ENCODE results near the gene SLBP.
A peak's percentile ranks its signal among the peaks of the same experiment; 100 is the strongest.
"Not testable (repeated sequence)": the region's sequence is repeated elsewhere in the genome, so short reads cannot be mapped to it uniquely, and the experiment has no call there.

Gene SLBP

DNA sequence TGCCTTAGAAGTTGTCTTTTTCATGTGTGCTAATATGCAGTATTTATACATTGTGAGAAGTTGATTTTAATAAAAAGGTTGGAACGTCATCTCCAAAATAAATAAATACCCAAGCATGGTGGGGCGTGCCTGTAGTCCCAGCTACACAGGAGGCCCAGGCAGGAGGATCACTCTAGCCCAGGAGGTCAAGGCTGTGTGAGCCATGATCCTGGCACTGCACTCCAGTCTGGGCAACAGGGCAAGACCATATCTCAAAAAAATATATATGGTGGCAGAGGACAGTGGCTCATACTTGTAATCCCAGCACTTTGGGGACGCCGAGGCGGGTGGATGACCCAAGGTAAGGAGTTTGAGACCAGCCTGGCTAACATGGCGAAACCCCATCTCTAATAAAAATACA, 6.4 kb downstream of the SLBP start:
- DNase-seq = no peak

DNA sequence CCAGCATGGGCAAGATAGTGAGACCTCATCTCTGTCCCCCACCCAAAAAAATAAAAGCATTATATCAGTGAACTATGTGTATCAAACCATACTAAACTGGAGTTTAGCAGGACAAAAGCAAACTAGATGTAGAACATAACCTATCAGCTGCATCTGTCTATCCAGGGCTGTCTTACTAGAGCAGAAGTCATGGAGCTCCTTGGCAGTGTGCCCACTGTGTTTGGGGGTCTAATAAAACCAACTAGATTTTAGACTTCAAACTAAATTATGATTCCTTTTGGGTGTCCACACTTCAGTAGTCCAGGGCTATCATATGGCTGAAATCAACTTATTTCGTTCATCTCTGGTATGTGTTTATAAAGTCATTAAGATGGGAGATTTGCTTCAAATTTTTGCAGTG, 8.3 kb downstream of the SLBP start:
- DNase-seq = no peak

DNA sequence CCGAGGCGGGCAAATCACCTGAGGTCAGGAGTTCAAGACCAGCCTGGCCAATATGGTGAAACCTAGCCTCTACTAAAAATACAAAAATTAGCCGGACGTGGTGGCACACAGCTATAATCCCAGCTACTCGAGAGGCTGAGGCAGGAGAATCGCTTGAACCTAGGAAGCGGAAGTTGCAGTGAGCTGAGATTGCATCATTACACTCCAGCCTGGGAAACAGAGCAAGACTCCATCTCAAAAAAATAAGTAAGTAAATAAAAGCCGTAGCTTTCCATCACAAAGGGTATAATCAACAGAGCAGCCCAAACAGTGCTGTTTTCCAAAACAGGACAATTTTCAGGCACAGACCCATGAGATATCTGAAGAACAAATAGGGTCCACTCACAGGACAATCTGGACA, 10.4 kb downstream of the SLBP start:
- not testable (repeated sequence) for DNase-seq

- DNase-seq = no peak
Observed at GRCh38 chr4:1695913-1696312, 16.2 kb downstream of the SLBP start.

- DNase-seq = no peak
Observed at GRCh38 chr4:1693131-1693896, 18.8 kb downstream of the SLBP start.

DNA sequence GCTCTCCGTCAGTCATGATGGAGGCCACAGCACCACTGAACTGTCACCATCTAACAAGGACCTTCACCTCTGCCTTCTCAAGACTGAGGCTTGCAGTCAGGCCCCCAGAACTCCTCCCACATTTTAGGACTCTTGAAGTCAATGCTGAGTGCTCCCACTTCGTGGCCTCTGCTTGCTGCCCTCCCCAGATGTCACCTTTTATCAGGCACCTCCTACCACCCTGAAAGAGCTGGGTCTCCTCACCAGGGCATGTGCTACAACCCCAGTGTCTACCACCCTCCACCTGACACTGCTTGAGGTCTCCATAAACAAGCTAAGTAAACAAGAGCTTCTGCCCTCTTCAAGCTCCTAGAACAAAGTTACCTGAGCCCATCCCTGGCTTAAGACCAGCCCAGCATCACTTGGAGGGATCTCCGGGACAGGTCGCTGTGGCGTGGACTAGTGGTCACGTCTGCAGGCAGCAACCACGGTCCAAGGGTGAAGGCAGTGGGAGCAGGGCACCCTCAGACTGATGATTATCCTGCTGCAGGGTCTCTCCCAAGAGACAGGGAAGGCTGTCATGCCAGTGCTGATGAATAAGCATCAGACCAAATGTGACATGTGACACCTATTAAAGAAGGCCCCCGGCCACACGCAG, 20.3 kb downstream of the SLBP start:
- DNase-seq = no peak

GRCh38 chr4:1690698-1691097, 21.4 kb downstream of the SLBP start:
- DNase-seq = no peak

DNA sequence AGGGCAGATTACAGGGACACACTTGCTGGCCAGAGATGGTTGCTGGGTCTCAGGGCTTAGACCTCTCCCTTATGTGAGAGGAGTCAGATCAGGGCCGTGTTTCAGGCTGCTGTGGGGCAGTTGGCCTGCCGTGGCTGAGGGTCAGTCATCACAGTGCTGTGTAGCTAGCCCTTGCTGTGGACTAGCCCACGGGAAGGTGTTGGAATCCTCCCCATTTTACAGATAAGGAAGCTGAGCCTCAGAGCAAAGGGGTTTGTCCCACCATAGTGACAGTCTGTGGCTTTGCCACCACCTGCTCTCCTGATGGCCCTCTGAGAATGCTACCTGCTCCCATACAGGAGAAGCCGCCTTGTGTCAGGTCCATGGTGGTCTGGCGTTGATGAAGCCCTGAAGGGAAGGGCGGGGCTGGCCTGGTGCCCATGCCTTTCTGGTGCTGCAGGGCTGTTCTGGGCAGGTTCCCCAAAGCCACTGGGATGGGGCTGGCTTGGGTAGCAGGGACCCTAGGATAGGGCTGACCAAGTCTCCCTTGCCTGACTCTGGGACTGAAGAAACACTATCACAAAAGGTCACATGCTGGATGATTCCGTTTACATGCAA, 25.6 kb downstream of the SLBP start:
- DNase-seq = no peak

DNA sequence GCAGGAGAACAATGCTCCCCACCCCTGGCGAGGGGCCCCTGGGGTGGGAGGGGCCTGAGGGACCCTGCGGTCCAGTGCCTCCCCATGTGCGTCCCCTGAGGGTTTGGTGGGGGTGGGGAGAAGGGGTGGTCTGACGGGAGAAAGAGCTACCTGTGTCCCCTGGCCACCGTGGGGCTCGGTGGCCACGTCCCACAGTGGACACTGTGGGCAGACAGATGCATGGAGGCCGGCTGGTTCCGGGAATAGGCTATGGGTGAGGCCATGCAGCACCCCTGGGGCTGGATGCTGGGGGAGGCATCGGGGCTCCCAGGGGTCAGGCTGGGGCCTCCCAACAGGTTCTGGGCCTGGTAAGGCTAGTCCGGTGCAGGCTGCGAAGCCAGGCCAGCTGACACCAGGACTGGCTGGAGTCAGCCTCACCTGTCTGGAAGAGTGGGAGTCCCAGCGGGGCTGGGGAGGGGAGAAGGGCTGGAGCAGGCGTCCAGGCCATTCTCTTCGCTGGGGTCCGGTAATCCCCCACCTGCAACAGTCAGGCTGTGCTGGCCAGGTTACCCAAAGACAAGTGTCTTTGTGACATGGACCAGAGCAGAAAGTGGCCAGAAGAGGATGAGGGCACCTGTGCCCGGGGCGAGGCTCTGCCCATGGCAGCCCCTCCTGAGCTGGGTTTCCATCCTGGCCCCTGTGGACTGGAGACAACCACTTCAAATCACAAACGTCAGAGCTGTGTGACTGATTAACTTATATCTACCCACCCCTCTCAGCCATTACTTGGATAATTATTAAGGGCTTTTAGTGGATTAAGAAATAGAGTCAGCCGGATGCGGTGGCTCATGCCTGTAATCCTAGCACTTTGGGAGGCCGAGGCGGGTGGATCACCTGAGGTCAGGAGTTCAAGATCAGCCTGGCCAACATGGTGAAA, 26.6 kb downstream of the SLBP start:
- DNase-seq = no peak

- DNase-seq = no peak
Observed at GRCh38 chr4:1684506-1685234, 27.4 kb downstream of the SLBP start.

DNA sequence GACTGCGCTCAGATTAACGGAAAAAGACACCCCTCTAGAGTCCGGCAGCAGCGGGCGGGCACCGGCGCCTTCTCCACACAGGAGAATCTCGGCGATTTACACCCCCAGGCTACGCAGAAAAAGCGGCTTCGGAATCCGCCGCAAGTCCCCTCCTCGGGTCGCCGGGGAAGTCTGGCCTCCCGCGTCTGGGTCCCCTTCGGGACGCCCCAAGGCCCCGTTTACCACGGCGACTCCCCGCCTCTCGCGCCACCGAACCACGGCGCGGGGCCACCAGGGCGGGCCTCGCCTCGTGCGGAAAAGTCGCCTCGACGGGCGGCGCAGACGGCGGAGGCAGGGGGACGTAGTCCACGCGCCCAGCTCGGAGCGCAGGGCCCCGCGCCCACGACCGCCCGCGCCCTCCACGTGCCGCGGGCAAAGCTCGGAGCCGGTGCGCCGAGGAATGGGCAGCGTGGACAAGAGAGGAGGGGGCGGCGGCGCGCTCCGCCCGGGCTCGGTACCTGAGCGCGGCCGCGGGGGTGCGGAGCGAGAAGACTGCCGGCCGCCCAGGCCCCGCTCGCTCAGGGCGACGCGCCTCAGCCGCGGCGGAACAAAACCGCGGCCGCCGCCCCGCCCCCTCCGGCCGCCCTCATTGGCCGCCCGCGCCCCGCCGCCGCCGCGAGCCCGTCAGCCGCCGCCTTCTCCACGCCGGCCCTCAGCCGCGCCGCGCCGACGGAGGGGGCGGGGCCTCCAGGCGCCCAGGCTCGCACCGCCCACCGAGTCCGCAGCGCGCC, 28.2 kb downstream of the SLBP start, which contains the start of gene FAM53A:
TSS of gene FAM53A (minus strand) at position 578 of the 770 bp plus-strand sequence. CDS start 15,572 bp downstream, outside the sequence.
- DNase-seq = peak; percentile 74

DNA sequence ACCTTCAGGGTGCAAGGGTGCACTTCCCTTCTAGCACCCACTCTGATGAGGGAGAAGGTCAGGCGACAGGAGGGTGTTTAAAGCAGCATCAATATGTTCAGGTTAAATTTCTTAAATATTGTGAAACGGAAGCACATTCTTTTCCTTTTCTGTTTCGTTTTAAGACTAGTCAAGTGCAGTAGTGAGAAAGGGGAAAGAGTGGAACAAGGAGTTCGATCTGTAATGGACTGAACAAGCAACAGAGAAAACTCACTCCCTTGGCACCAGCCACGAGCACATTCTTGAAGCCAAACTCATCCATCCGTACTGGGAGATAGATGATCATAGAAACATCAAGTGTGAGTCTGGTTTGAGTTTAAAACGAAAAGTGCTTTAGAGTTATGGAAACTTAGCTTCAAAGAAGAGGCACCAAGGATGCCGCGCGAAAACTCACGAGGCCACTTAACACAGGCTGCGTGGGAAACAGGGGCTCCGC, 28.8 kb downstream of the SLBP start:
- DNase-seq = no peak

GRCh38 chr4:1682860-1683259, 29.3 kb downstream of the SLBP start:
- no peak for DNase-seq

GRCh38 chr4:1678244-1678643, 33.9 kb downstream of the SLBP start:
- DNase-seq = no peak

GRCh38 chr4:1676605-1677525, 35.3 kb downstream of the SLBP start:
- no peak for DNase-seq

DNA sequence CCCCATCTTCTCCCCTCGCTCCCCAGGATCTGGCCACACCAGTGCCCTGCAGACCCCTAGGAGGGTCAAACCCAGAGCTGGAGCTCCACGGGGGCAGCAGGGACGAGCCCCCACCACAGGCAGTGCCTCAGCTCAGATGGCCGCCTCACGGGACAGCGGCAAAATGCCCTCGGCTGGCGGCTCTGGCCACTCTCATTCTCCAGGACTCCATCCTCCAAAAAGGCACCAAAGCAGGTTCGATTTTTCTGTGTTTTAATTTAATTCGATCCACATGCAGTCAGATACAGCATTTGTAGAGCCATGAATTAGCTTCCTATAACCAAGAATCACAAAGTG, 36.3 kb downstream of the SLBP start:
- no peak for DNase-seq

DNA sequence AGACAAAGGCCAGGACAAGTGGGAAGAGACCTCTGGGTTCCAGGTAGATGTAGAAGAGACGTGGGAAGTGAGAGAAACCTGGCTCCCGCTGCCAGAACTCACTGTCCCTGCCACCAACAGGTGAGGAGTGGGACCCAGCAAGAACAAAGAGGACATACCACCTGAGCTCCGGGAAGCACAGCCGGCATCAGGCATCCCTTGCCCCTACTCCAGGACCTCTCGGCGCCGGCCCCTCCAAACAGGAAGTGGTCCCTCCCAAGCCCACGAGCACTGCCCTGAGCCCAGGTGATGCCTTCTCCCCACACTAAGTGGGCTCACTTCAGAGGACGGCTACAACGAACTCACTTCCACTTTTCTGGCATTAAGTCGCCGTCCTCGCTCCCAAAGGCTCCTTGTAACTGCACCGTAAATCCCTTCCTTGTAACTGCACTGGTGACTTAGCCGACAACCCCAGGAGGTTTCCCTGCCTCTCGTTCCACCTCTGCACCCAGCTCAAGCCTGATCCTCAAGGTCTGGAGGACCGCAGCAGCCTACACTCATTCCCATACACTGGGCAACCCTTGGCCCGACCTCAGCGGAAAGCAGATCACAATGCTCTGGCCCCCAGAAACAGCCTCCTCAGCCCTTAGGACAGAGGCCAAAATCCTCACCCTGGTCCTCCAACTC, 36.9 kb downstream of the SLBP start:
- DNase-seq = no peak

DNA sequence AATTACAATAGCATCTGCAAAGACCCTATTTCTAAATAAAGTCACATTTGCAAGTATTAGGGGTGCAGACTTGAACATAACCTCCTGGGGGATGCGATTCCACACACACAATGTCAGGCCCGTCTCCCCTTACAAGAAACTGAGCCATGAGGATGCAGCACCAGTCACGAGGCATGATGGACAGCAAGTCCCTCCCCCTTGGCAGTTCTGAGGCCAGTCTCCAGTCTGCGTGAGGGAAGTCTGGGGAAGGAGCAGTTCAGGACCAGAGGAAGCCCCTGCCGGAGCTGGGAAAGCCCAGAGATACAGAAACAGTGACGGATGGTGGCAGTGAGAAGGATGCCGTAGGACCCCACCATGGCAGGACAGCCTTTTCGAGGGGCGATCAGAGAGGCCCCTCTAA, 37.4 kb downstream of the SLBP start:
- no peak for DNase-seq

DNA sequence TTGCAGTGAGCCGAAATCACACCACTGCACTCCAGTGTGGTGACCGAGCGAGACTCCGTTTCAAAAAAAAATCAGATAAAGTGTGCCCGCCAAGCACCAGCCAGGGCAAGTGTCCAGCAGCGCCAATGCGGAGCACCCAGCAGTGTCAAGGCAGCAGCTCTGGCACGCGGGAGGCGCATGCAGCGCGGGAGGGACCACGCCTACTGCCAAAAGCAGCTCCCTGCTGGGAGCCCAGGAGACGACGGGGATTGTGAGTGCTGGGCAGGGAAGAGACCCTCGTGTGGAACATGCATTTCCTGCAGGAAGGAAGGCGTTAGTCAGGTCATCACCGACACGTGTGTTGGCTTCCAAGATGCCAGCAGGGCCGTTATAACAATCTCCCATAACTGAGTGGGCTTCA, 38.4 kb downstream of the SLBP start:
- DNase-seq = no peak

GRCh38 chr4:1671011-1671410, 41.1 kb downstream of the SLBP start:
- not testable (repeated sequence) for DNase-seq

All from NCI-H2171 (cell line).